C4-2B (cell line): ENCODE measurements around the gene TOP1.

ENCODE experiments used
- ZFX ChIP-seq: fragments of 450-650 bp; IDR thresholded peaks from 2 replicates; pipeline ENCODE4 v1.6.1; 2017
- TF ChIP-seq, protein P1 (sequence below): fragments of 450-650 bp; conservative IDR thresholded peaks from 2 replicates; pipeline ENCODE4 v1.5.1; 2017; ENCODE audit warnings: mild to moderate bottlenecking

DNA sequence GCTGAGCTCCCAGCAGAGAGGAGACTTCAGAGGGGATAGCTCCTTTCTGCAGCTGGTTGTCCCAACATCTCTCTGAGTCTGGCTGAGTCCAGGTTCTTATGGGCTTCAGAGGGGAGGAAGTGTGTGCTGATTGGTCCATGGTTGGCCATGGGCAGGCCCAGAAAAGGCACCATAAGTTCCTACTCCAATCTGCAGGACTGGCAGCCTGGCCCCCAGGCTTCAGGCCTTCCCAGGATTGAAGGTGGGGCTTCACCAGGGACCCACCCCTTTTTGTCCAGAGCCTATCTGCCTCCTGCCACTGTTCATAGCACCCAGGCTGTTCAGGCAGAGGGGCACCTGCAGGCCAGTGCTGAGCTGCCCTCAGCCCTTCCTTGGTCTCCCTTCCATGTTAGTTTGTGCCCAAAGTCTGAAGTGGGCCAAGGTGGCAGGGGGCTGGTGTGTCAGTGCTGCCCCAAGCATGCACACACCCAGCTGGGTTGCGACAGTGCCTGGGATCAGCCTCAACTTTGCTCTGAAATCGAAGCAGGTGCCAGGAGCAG, 21.6 kb upstream of the TOP1 start:
- TF ChIP-seq, protein P1, sequence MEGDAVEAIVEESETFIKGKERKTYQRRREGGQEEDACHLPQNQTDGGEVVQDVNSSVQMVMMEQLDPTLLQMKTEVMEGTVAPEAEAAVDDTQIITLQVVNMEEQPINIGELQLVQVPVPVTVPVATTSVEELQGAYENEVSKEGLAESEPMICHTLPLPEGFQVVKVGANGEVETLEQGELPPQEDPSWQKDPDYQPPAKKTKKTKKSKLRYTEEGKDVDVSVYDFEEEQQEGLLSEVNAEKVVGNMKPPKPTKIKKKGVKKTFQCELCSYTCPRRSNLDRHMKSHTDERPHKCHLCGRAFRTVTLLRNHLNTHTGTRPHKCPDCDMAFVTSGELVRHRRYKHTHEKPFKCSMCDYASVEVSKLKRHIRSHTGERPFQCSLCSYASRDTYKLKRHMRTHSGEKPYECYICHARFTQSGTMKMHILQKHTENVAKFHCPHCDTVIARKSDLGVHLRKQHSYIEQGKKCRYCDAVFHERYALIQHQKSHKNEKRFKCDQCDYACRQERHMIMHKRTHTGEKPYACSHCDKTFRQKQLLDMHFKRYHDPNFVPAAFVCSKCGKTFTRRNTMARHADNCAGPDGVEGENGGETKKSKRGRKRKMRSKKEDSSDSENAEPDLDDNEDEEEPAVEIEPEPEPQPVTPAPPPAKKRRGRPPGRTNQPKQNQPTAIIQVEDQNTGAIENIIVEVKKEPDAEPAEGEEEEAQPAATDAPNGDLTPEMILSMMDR = no peak
- no peak for TF ChIP-seq ZFX
